ENCODE data around the gene SPAG16. TPM values are rescaled to one million over a fixed set of nuclear protein-coding genes. Genes with fewer than 3 reads are reported as not detected.
A peak's percentile ranks its signal among the peaks of the same experiment; 100 is the strongest.

Gene SPAG16
- 1 to 10 TPM; 5.3 to 6.6 TPM for total RNA-seq

GRCh38 chr2:213284105-213285090 lies at the start of gene SPAG16:
SPAG16 (plus strand) TSS chr2:213284464.
- H3K4me1 Mint-ChIP-seq (ENCODE audit: low read depth in 2 of 2), result peaks cover 12 to 16% of the 10 kb centered on the region in 2 donors
- H3K36me3 Mint-ChIP-seq, result no peaks in the 10 kb centered on the region
- ATAC-seq, result peak; percentile 99
- H3K27ac Mint-ChIP-seq, result peak within 1 kb of the TSS; percentile 63 to 87
- peaks cover 0 to 2% of the 10 kb centered on the region in 2 donors for H3K27me3 Mint-ChIP-seq
- peak; percentile 97 for DNase-seq (ENCODE audit: low spot score)
- peak within 1 kb of the TSS; percentile 91 for H3K4me3 Mint-ChIP-seq
- H3K9me3 Mint-ChIP-seq, result no peaks in the 10 kb centered on the region

- Mint-ChIP-seq H3K36me3 (no peaks in the 10 kb centered on the region), H3K4me3 (no peak overlapping the region), H3K27ac (peak overlapping the region in 1 of 2 donors; percentile 3), H3K4me1 (ENCODE audit: low read depth in 2 of 2) (peaks cover 18 to 24% of the 10 kb centered on the region in 2 donors), H3K27me3 (no peaks in the 10 kb centered on the region), H3K9me3 (no peaks in the 10 kb centered on the region)
- ATAC-seq (no peak), DNase-seq (ENCODE audit: low spot score) (no peak)
Observed at GRCh38 chr2:213234641-213235040, 49.6 kb upstream of the SPAG16 start.

GRCh38 chr2:213235741-213236140 lies 48.5 kb upstream of the SPAG16 start:
- no peaks in the 10 kb centered on the region for H3K9me3 Mint-ChIP-seq
- DNase-seq (ENCODE audit: low spot score) (no peak), ATAC-seq (no peak)
- H3K4me1 Mint-ChIP-seq (ENCODE audit: low read depth in 2 of 2), result peaks cover 18 to 24% of the 10 kb centered on the region in 2 donors
- no peaks in the 10 kb centered on the region for H3K36me3 Mint-ChIP-seq
- no peaks in the 10 kb centered on the region for H3K27me3 Mint-ChIP-seq
- H3K27ac Mint-ChIP-seq, result no peak overlapping the region
- H3K4me3 Mint-ChIP-seq, result no peak overlapping the region

- DNase-seq (ENCODE audit: low spot score) (no peak), ATAC-seq (no peak)
- peak overlapping the region; percentile 39 for H3K4me3 Mint-ChIP-seq
- no peaks in the 10 kb centered on the region for H3K27me3 Mint-ChIP-seq
- no peaks in the 10 kb centered on the region for H3K9me3 Mint-ChIP-seq
- peaks cover 18 to 23% of the 10 kb centered on the region in 2 donors for H3K4me1 Mint-ChIP-seq (ENCODE audit: low read depth in 2 of 2)
- H3K36me3 Mint-ChIP-seq, result no peaks in the 10 kb centered on the region
- peak overlapping the region in 1 of 2 donors; percentile 35 for H3K27ac Mint-ChIP-seq
Observed at GRCh38 chr2:213237251-213237650, 47.0 kb upstream of the SPAG16 start.

GRCh38 chr2:213237787-213238186 lies 46.5 kb upstream of the SPAG16 start:
- Mint-ChIP-seq H3K27me3 (no peaks in the 10 kb centered on the region), H3K4me3 (no peak overlapping the region), H3K27ac (peak overlapping the region in 1 of 2 donors; percentile 57), H3K36me3 (no peaks in the 10 kb centered on the region), H3K9me3 (no peaks in the 10 kb centered on the region), H3K4me1 (ENCODE audit: low read depth in 2 of 2) (peaks cover 17 to 18% of the 10 kb centered on the region in 2 donors)
- DNase-seq (ENCODE audit: low spot score) (no peak), ATAC-seq (no peak)

- ATAC-seq, result no peak
- Mint-ChIP-seq H3K4me3 (peak overlapping the region; percentile 15), H3K27ac (peak overlapping the region in 1 of 2 donors; percentile 60), H3K36me3 (no peaks in the 10 kb centered on the region), H3K27me3 (peaks cover 3 to 6% of the 10 kb centered on the region in 2 donors), H3K9me3 (no peaks in the 10 kb centered on the region), H3K4me1 (ENCODE audit: low read depth in 2 of 2) (peaks cover 7% of the 10 kb centered on the region in 2 donors)
- DNase-seq (ENCODE audit: low spot score), result no peak
Observed at GRCh38 chr2:213238753-213239495, 45.3 kb upstream of the SPAG16 start.

GRCh38 chr2:213241817-213242216 lies 42.4 kb upstream of the SPAG16 start:
- Mint-ChIP-seq H3K27ac (no peak overlapping the region), H3K36me3 (no peaks in the 10 kb centered on the region), H3K27me3 (peaks cover 3 to 6% of the 10 kb centered on the region in 2 donors), H3K9me3 (no peaks in the 10 kb centered on the region), H3K4me1 (ENCODE audit: low read depth in 2 of 2) (no peaks in the 10 kb centered on the region), H3K4me3 (peak overlapping the region; percentile 13)
- ATAC-seq, result no peak
- no peak for DNase-seq (ENCODE audit: low spot score)

- H3K27me3 Mint-ChIP-seq, result peaks cover 3 to 6% of the 10 kb centered on the region in 2 donors
- DNase-seq (ENCODE audit: low spot score) (no peak), ATAC-seq (no peak)
- H3K27ac Mint-ChIP-seq, result no peak overlapping the region
- no peak overlapping the region for H3K4me3 Mint-ChIP-seq
- no peaks in the 10 kb centered on the region for H3K4me1 Mint-ChIP-seq (ENCODE audit: low read depth in 2 of 2)
- no peaks in the 10 kb centered on the region for H3K9me3 Mint-ChIP-seq
- no peaks in the 10 kb centered on the region for H3K36me3 Mint-ChIP-seq
Observed at GRCh38 chr2:213242653-213243052, 41.6 kb upstream of the SPAG16 start.

- ATAC-seq (no peak), DNase-seq (ENCODE audit: low spot score) (no peak)
- Mint-ChIP-seq H3K4me3 (peak overlapping the region; percentile 13), H3K36me3 (no peaks in the 10 kb centered on the region), H3K9me3 (no peaks in the 10 kb centered on the region), H3K4me1 (ENCODE audit: low read depth in 2 of 2) (no peaks in the 10 kb centered on the region), H3K27me3 (peaks cover 3 to 6% of the 10 kb centered on the region in 2 donors), H3K27ac (no peak overlapping the region)
Observed at GRCh38 chr2:213243189-213244044, 40.8 kb upstream of the SPAG16 start.

- Mint-ChIP-seq H3K27ac (no peak overlapping the region), H3K27me3 (peaks cover 3 to 12% of the 10 kb centered on the region in 2 donors), H3K9me3 (no peaks in the 10 kb centered on the region), H3K4me3 (no peak overlapping the region), H3K4me1 (ENCODE audit: low read depth in 2 of 2) (no peaks in the 10 kb centered on the region), H3K36me3 (no peaks in the 10 kb centered on the region)
- DNase-seq (ENCODE audit: low spot score) (peak; percentile 66), ATAC-seq (no peak)
Observed at GRCh38 chr2:213246497-213247281, 37.6 kb upstream of the SPAG16 start.

GRCh38 chr2:213247566-213247965 lies 36.7 kb upstream of the SPAG16 start:
- ATAC-seq (no peak), DNase-seq (ENCODE audit: low spot score) (no peak)
- Mint-ChIP-seq H3K4me3 (no peak overlapping the region), H3K27ac (no peak overlapping the region), H3K4me1 (ENCODE audit: low read depth in 2 of 2) (no peaks in the 10 kb centered on the region), H3K9me3 (no peaks in the 10 kb centered on the region), H3K27me3 (peaks cover 3 to 12% of the 10 kb centered on the region in 2 donors), H3K36me3 (no peaks in the 10 kb centered on the region)

GRCh38 chr2:213248637-213249036 lies 35.6 kb upstream of the SPAG16 start:
- Mint-ChIP-seq H3K27ac (no peak overlapping the region), H3K27me3 (peaks cover 2 to 7% of the 10 kb centered on the region in 2 donors), H3K36me3 (no peaks in the 10 kb centered on the region), H3K9me3 (no peaks in the 10 kb centered on the region), H3K4me3 (no peak overlapping the region), H3K4me1 (ENCODE audit: low read depth in 2 of 2) (no peaks in the 10 kb centered on the region)
- DNase-seq (ENCODE audit: low spot score) (no peak), ATAC-seq (no peak)
